Smooth muscle cell (in vitro differentiated cells): ENCODE data around the gene MYRIP. TPM values are rescaled to one million over a fixed set of nuclear protein-coding genes. Genes with fewer than 3 reads are reported as not detected.

Source experiments
- DNase-seq: peaks from one replicate; lab custom pipeline; 2025; ENCODE audit not compliant: unreplicated experiment; lab: John Stamatoyannopoulos, UW
- H2AFZ ChIP-seq: fragments of 200-600 bp; sonication (generic); 2 replicates; pipeline ENCODE4 v1.6.0; 2016; ENCODE audit warnings: antibody characterized with exemption, low read depth, mild to moderate bottlenecking
- H3F3A ChIP-seq: fragments of 200-600 bp; sonication (generic); 2 replicates; pipeline ENCODE4 v1.6.0; 2017; ENCODE audit warnings: antibody characterized with exemption, low read depth
- H3K27ac ChIP-seq: fragments of 200-600 bp; sonication (generic); 2 replicates; pipeline ENCODE4 v1.5.1; 2016; ENCODE audit warnings: low read depth, mild to moderate bottlenecking
- H3K27me3 ChIP-seq: fragments of 200-600 bp; sonication (generic); 2 replicates; pipeline ENCODE4 v1.6.1; 2016; ENCODE audit warnings: low read depth, mild to moderate bottlenecking
- H3K36me3 ChIP-seq: fragments of 200-600 bp; sonication (generic); 2 replicates; pipeline ENCODE4 v1.5.1; 2016; ENCODE audit warnings: low read depth
- H3K4me1 ChIP-seq: fragments of 200-600 bp; sonication (generic); 2 replicates; pipeline ENCODE4 v1.5.1; 2016; ENCODE audit warnings: low read depth
- H3K4me2 ChIP-seq: fragments of 200-600 bp; sonication (generic); 2 replicates; pipeline ENCODE4 v1.6.0; 2016; ENCODE audit warnings: mild to moderate bottlenecking
- H3K4me3 ChIP-seq: fragments of 200-600 bp; sonication (generic); 2 replicates; pipeline ENCODE4 v1.5.1; 2016; ENCODE audit warnings: mild to moderate bottlenecking
- H3K79me2 ChIP-seq: fragments of 200-600 bp; sonication (generic); 2 replicates; pipeline ENCODE4 v1.6.0; 2016; ENCODE audit warnings: low read depth, mild to moderate bottlenecking
- H3K9ac ChIP-seq: fragments of 200-600 bp; sonication (generic); 2 replicates; pipeline ENCODE4 v1.6.0; 2016; ENCODE audit warnings: low read depth
- H3K9me3 ChIP-seq: fragments of 200-600 bp; sonication (generic); replicated peaks from 2 replicates; pipeline ENCODE4 v1.5.1; 2016; ENCODE audit warnings: low read depth
- H4K20me1 ChIP-seq: fragments of 200-600 bp; sonication (generic); 2 replicates; pipeline ENCODE4 v1.6.0; 2016; ENCODE audit warnings: low read depth
- WGBS: methylation state at CpG from one replicate; pipeline ENCODE4 v1.1.7; 2016; ENCODE audit warnings: low lambda C conversion rate; 5-methylcytosine and 5-hydroxymethylcytosine counted together
- polyA plus RNA-seq: library from polyadenylated mRNA; unstranded; fragments of >200 nt; fragmentation: Nextera tagmentation; extraction: Ambion mirVana; gene quantifications from 2 replicates; pipeline ENCODE4 v1.2.1, GENCODE V29; 2016
- total RNA-seq: library from RNA; depleted of rRNA; stranded (reverse); fragments of >200 nt; gene quantifications from 2 replicates; pipeline ENCODE4 v1.2.3, GENCODE V29; 2014
- TF ChIP-seq, protein P1 (sequence below): fragments of 200-600 bp; sonication (generic); IDR thresholded peaks from 2 replicates; pipeline ENCODE4 v1.5.1; 2017; ENCODE audit warnings: borderline replicate concordance, mild to moderate bottlenecking, antibody characterized with exemption; ENCODE audit not compliant: insufficient read depth, poor library complexity, severe bottlenecking

Gene MYRIP
- total and polyA plus RNA-seq, 2 experiments from 2014 or later: not detected

DNA sequence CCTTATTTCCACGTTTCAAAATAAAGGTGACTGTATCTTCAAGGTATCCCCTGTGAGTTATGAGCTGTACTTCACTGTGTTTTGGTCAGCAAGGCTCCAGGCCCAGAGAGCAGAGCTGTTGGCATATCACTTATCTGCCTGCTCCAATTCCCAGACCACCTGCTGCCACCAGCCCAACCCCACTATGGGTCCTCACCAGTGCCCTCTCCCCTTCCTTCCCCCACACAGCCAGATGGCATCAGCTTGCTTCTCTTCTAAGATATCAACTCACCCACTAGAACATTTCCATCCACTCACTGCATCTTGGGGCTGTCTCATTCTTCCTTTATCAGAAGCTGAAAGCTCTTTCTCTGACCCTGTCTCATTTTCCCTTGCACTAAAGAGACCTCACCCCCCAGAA is 363.2 kb downstream of the MYRIP start:
- H3K79me2 ChIP-seq: no peaks in the 10 kb centered on the region
- 92% methylated on average over 1 of the region's 1 CpG for WGBS
- H2AFZ ChIP-seq: no peak overlapping the region
- H3K4me3 ChIP-seq: no peak overlapping the region
- H3F3A ChIP-seq: no peaks in the 10 kb centered on the region
- H3K9ac ChIP-seq: no peak overlapping the region
- no peaks in the 10 kb centered on the region for H3K9me3 ChIP-seq
- TF ChIP-seq, protein P1, sequence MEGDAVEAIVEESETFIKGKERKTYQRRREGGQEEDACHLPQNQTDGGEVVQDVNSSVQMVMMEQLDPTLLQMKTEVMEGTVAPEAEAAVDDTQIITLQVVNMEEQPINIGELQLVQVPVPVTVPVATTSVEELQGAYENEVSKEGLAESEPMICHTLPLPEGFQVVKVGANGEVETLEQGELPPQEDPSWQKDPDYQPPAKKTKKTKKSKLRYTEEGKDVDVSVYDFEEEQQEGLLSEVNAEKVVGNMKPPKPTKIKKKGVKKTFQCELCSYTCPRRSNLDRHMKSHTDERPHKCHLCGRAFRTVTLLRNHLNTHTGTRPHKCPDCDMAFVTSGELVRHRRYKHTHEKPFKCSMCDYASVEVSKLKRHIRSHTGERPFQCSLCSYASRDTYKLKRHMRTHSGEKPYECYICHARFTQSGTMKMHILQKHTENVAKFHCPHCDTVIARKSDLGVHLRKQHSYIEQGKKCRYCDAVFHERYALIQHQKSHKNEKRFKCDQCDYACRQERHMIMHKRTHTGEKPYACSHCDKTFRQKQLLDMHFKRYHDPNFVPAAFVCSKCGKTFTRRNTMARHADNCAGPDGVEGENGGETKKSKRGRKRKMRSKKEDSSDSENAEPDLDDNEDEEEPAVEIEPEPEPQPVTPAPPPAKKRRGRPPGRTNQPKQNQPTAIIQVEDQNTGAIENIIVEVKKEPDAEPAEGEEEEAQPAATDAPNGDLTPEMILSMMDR: no peak
- H3K27ac ChIP-seq: no peak overlapping the region
- peaks cover 10% of the 10 kb centered on the region for H3K27me3 ChIP-seq
- DNase-seq: no peak
- no peaks in the 10 kb centered on the region for H3K36me3 ChIP-seq
- H3K4me2 ChIP-seq: no peak overlapping the region
- H4K20me1 ChIP-seq: no peaks in the 10 kb centered on the region
- H3K4me1 ChIP-seq: no peaks in the 10 kb centered on the region

DNA sequence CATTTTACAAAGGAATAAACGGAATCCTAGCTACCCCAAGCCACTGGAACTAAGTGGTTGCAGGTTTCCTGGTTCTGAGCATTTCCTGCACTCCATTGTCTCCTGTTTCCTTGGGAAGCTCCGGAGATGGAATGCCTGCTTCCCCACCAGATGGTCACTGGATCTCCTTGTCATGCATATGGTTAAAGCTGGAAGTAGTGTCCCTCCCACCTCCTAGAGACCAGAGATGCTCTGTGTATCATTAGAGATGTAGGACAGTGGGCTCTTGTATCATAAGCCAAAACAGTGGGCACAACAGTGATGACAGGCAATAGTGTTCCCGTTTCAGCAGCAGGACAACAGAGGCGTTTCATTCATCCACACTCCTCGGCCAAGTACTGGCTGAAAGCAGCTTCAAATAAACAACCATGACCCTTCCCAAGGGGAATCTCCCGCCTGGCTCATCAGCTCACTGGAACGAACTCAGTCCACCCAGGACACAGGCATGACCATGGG is 363.9 kb downstream of the MYRIP start:
- Histone ChIP-seq H3K9me3 (no peaks in the 10 kb centered on the region), H3K36me3 (no peaks in the 10 kb centered on the region), H3K4me2 (no peak overlapping the region), H3K79me2 (no peaks in the 10 kb centered on the region), H3K27ac (no peak overlapping the region), H3K9ac (no peak overlapping the region), H2AFZ (no peak overlapping the region), H3K27me3 (peaks cover 10% of the 10 kb centered on the region), H3K4me3 (no peak overlapping the region), H3K4me1 (no peaks in the 10 kb centered on the region), H3F3A (no peaks in the 10 kb centered on the region), H4K20me1 (no peaks in the 10 kb centered on the region)
- TF ChIP-seq, protein P1: no peak
- DNase-seq: no peak
- 80% methylated on average over 7 of the region's 7 CpGs for WGBS

DNA sequence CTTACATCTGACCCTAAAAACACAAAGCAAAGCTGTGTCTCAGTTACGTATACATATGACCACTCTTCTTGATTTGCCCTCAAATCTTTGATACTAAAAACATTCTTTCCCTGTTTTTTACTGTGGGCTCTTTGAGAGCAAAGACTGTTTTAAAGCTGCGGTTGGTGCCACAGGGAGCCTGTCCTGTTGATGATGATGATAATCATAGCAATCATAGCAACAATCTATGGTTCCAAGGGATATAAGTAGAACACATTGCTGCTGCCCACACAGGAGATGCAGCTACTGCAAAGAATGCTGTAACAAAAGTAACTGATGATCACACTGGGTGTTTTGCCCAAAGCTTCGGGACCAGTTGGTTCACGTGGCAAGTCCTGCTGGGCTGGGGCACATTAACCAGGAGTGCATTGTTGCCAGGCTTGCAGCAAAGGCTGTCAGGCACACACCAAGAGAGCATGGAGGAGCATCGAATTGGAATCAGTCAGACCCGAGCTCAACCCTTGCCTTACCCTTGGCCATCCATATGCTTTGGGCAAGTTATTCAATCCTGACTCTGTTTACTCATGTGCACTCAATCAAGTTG is 368.7 kb downstream of the MYRIP start:
- no peak overlapping the region for H3K4me3 ChIP-seq
- H3K79me2 ChIP-seq: no peaks in the 10 kb centered on the region
- H3K36me3 ChIP-seq: no peaks in the 10 kb centered on the region
- TF ChIP-seq, protein P1: no peak
- 89% methylated on average over 6 of the region's 6 CpGs for WGBS
- no peak overlapping the region for H2AFZ ChIP-seq
- H4K20me1 ChIP-seq: no peaks in the 10 kb centered on the region
- no peaks in the 10 kb centered on the region for H3K9me3 ChIP-seq
- H3K4me2 ChIP-seq: no peak overlapping the region
- no peaks in the 10 kb centered on the region for H3K4me1 ChIP-seq
- peaks cover 4% of the 10 kb centered on the region for H3K27me3 ChIP-seq
- H3F3A ChIP-seq: no peaks in the 10 kb centered on the region
- H3K9ac ChIP-seq: no peak overlapping the region
- DNase-seq: no peak
- H3K27ac ChIP-seq: no peak overlapping the region

DNA sequence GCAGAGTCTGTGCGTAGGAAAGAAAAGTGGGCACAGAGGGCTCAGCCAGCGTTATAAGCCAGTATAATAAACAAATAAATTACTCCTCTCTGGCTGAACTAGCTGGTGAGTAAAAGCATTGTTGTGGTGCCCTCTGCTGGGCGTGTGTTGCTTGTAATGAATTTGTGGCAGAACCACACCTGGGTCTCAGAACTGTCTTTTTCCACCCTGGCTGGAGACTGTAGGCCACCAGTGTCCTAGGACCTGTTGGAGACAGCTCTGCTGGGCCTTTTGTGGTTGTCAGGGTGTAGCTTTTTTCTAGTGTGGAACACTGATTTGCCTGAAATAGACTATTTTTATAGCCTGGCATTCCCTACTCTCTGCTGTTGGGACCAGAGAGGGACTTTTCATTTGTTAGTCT is 369.6 kb downstream of the MYRIP start:
- no peaks in the 10 kb centered on the region for H4K20me1 ChIP-seq
- TF ChIP-seq, protein P1: peak; percentile 80
- H3K4me1 ChIP-seq: no peaks in the 10 kb centered on the region
- H3K36me3 ChIP-seq: no peaks in the 10 kb centered on the region
- no peaks in the 10 kb centered on the region for H3F3A ChIP-seq
- peak; percentile 16 for DNase-seq
- H2AFZ ChIP-seq: no peak overlapping the region
- H3K9ac ChIP-seq: no peak overlapping the region
- no peaks in the 10 kb centered on the region for H3K27me3 ChIP-seq
- H3K4me2 ChIP-seq: no peak overlapping the region
- no peak overlapping the region for H3K4me3 ChIP-seq
- 20% methylated on average over 3 of the region's 3 CpGs for WGBS
- H3K9me3 ChIP-seq: no peaks in the 10 kb centered on the region
- H3K27ac ChIP-seq: no peak overlapping the region
- H3K79me2 ChIP-seq: no peaks in the 10 kb centered on the region
